Adrenal gland (tissue), 12 donors: Measurements from ENCODE around the gene DPP7. TPM values are rescaled to one million over a fixed set of nuclear protein-coding genes. Genes with fewer than 3 reads are reported as not detected.

Experiments
- DNase-seq, 7 donors: peaks; one replicate each; pipeline ENCODE4 v3.0.0-alpha.2; 2019 to 2020
- H3K27ac ChIP-seq, 5 donors: fragments of 200-600 bp; sonication (generic) in 4 of 5; 1 replicate in 3 of 5; 2 replicates in 2 of 5; pipeline versions ENCODE4 v1.5.1 to v1.8.0; 2016 to 2020; ENCODE audit warnings: mild to moderate bottlenecking in 1 of 5
- H3K27me3 ChIP-seq: fragments of 200-600 bp; 2 replicates; pipeline ENCODE4 v1.8.0; 2021
- H3K36me3 ChIP-seq, 2 donors: fragments of 200-600 bp; replicated peaks in 1 of 2; 1 replicate in 1 of 2; 2 replicates in 1 of 2; pipeline versions ENCODE4 v1.5.1 to v1.8.0; 2018 to 2022
- H3K4me1 ChIP-seq, 2 donors: fragments of 200-600 bp; replicated peaks in 1 of 2; 1 replicate in 1 of 2; 2 replicates in 1 of 2; pipeline versions ENCODE4 v1.5.1 to v1.8.0; 2018 to 2021
- H3K4me3 ChIP-seq, 4 donors: fragments of 200-600 bp; sonication (generic) in 3 of 4; one replicate each; pipeline ENCODE4 v1.5.1; 2016 to 2018
- H3K9me3 ChIP-seq, 3 donors: fragments of 200-600 bp; sonication (generic) in 1 of 3; replicated peaks in 1 of 3; 1 replicate in 2 of 3; 2 replicates in 1 of 3; pipeline versions ENCODE4 v1.5.1 to v1.8.0; 2016 to 2021
- CTCF ChIP-seq, 6 experiments: fragments of 450-650 bp in 4 of 6; fragments of 200-600 bp in 2 of 6; sonication (generic) in 1 of 6; IDR thresholded peaks; 1 replicate in 5 of 6; 2 replicates in 1 of 6; pipeline versions ENCODE4 v1.5.1 to v1.8.0; 2016 to 2021; ENCODE audit warnings: antibody characterized with exemption in 6 of 6, mild to moderate bottlenecking in 2 of 6, moderate library complexity in 1 of 6
- POLR2A ChIP-seq, 2 donors: fragments of 450-650 bp; IDR thresholded peaks; one replicate each; pipeline ENCODE4 v1.6.1; 2017; ENCODE audit warnings: antibody characterized with exemption in 2 of 2, mild to moderate bottlenecking in 2 of 2, moderate library complexity in 1 of 2
- WGBS, 4 donors: extraction: QIAGEN DNeasy Blood & Tissue Kit in 2 of 4; methylation state at CpG; one replicate each; pipeline versions ENCODE4 v1.1.5 to v1.1.7; 2013 to 2017; 5-methylcytosine and 5-hydroxymethylcytosine counted together
- intact Hi-C, 2 donors: fragments of 100-400 bp; cut with DNase I; formaldehyde crosslinking; loops; one replicate each; pipeline versions ENCODE4 v1.14.1 to v1.15.0; 2022 to 2023
- polyA plus RNA-seq, 3 donors: library from polyadenylated mRNA; stranded (reverse); fragments of 200-250 nt in 2 of 3; fragments of 350-450 nt in 1 of 3; fragmentation: Illumina TruSeq in 1 of 3; extraction: RNeasy Lipid Tissue Mini Kit (QIAGEN cat#74804) in 1 of 3; gene quantifications; one replicate each; pipeline ENCODE4 v1.2.3, GENCODE V29; 2013 to 2014
- total RNA-seq, 9 donors: library from RNA; depleted of rRNA in 4 of 9; stranded (reverse); fragments of >200 nt in 4 of 9; fragments of 120-200 nt in 1 of 9; fragmentation: NEBNext Ultra II Directional in 1 of 9; extraction: Animal tissue kit (Norgen Biotek cat#: 25700) in 1 of 9; gene quantifications; one replicate each; pipeline versions ENCODE4 v1.1.0 to v1.2.4, GENCODE V29; 2013 to 2023
- donor health status: healthy with polysubstance abuse.
- donor health status: Bipolar disorder and iron deficiency.
- donor health status: DM: yes; HTN: yes; CAD: no.
- donor health status: DM: no; HTN: no; CAD: no.
- donor health status: DM: no; HTN: no; CAD: no.
- donor health status: DM: yes; HTN: yes; CAD: no.

DPP7 gene
- total and polyA plus RNA-seq, 12 donors, result 52.6 to 1,938 (median 237) TPM

- H3K9me3 ChIP-seq, result no peaks in the 10 kb centered on the region
- 90 to 95% (median 92%) methylated on average over 4 to 31 of the region's 31 CpGs for WGBS, 4 donors
- H3K36me3 ChIP-seq, result peaks cover 0 to 85% of the 10 kb centered on the region in 2 donors
- DNase-seq, result no peak
- H3K27ac ChIP-seq, result no peak overlapping the region
- intact Hi-C loops, result no loop called here
- no peak overlapping the region for H3K4me3 ChIP-seq
- no peaks in the 10 kb centered on the region for H3K4me1 ChIP-seq
- no peaks in the 10 kb centered on the region for H3K27me3 ChIP-seq
- TF ChIP-seq POLR2A (IDR thresholded peaks at IDR 0.05), result no peak
- no peak for TF ChIP-seq CTCF (IDR thresholded peaks at IDR 0.05)
Measured at GRCh38 chr9:137105814-137106661, 8.5 kb downstream of the DPP7 start.

GRCh38 chr9:137103206-137103999, 11.1 kb downstream of the DPP7 start:
- no peaks in the 10 kb centered on the region for H3K4me1 ChIP-seq
- no peaks in the 10 kb centered on the region for H3K9me3 ChIP-seq
- DNase-seq, result no peak
- intact Hi-C loops, result no loop called here
- peaks cover 0 to 84% of the 10 kb centered on the region in 2 donors for H3K36me3 ChIP-seq
- no peak overlapping the region for H3K4me3 ChIP-seq
- TF ChIP-seq POLR2A (IDR thresholded peaks at IDR 0.05) (no peak), CTCF (IDR thresholded peaks at IDR 0.05) (no peak)
- 90 to 94% (median 92%) methylated on average over 29 to 37 of the region's 37 CpGs for WGBS, 4 donors
- no peaks in the 10 kb centered on the region for H3K27me3 ChIP-seq
- no peak overlapping the region for H3K27ac ChIP-seq

- no peak for DNase-seq
- no peaks in the 10 kb centered on the region for H3K27me3 ChIP-seq
- intact Hi-C loops, result no loop called here
- 91 to 95% (median 92%) methylated on average over 11 to 14 of the region's 14 CpGs for WGBS, 4 donors
- H3K36me3 ChIP-seq, result peaks cover 0 to 69% of the 10 kb centered on the region in 2 donors
- TF ChIP-seq POLR2A (IDR thresholded peaks at IDR 0.05) (no peak), CTCF (IDR thresholded peaks at IDR 0.05) (no peak)
- no peaks in the 10 kb centered on the region for H3K4me1 ChIP-seq
- H3K27ac ChIP-seq, result no peak overlapping the region
- no peaks in the 10 kb centered on the region for H3K9me3 ChIP-seq
- H3K4me3 ChIP-seq, result no peak overlapping the region
Measured at GRCh38 chr9:137099231-137099630, 15.3 kb downstream of the DPP7 start.

GRCh38 chr9:137097761-137098462, 16.6 kb downstream of the DPP7 start:
- H3K27ac ChIP-seq, result no peak overlapping the region
- H3K4me1 ChIP-seq, result no peaks in the 10 kb centered on the region
- H3K36me3 ChIP-seq, result peaks cover 0 to 59% of the 10 kb centered on the region in 2 donors
- H3K9me3 ChIP-seq, result no peaks in the 10 kb centered on the region
- TF ChIP-seq POLR2A (IDR thresholded peaks at IDR 0.05) (no peak), CTCF (IDR thresholded peaks at IDR 0.05) (no peak)
- intact Hi-C loops, result no loop called here
- no peaks in the 10 kb centered on the region for H3K27me3 ChIP-seq
- H3K4me3 ChIP-seq, result no peak overlapping the region
- WGBS, 4 donors, result 89 to 93% (median 90%) methylated on average over 10 to 20 of the region's 20 CpGs
- no peak for DNase-seq
